Panc1 (cell line): ENCODE measurements around the gene TBC1D2. TPM values are rescaled to one million over a fixed set of nuclear protein-coding genes. Genes with fewer than 3 reads are reported as not detected.
A peak's percentile ranks its signal among the peaks of the same experiment; 100 is the strongest.

Experiments used
- ATAC-seq: fragments of 200-7000 bp; cut with Tn5 transposase; 2 replicates; pipeline ENCODE4 v1.9.1; 2020; ENCODE audit warnings: mild to moderate bottlenecking, moderate library complexity
- BruUV-seq: library from RNA; stranded (reverse); fragments of 400-500 nt; replicated peaks from 2 replicates; lab custom pipeline; 2021; lab: Mats Ljungman, UMichigan
- CTCF ChIA-PET: fragments of 300-600 bp; sonication (Branson Sonifier 250); formaldehyde crosslinking; loops from one replicate; lab custom pipeline; 2022; ENCODE audit warnings: antibody characterized with exemption; lab: Charles Lee
- POLR2A ChIA-PET: fragments of 300-600 bp; sonication (Branson Sonifier 250); formaldehyde crosslinking; loops from one replicate; lab custom pipeline; 2022; ENCODE audit warnings: antibody characterized with exemption; lab: Charles Lee
- DNase-seq: peaks from one replicate; pipeline ENCODE4 v3.0.0-alpha.2; 2010; ENCODE audit warnings: low read depth, low spot score
- H3K27ac ChIP-seq: 2 replicates; pipeline ENCODE4 v1.5.1; 2011; ENCODE audit warnings: mild to moderate bottlenecking, low read length, inconsistent platforms
- H3K27me3 ChIP-seq: fragments of 200-500 bp; sonication (Bioruptor generic); 2 replicates; pipeline ENCODE4 v1.6.0; 2014; ENCODE audit warnings: low read length, inconsistent platforms; ENCODE audit not compliant: control insufficient read depth, insufficient read depth
- H3K36me3 ChIP-seq: fragments of 200-500 bp; sonication (Bioruptor generic); 2 replicates; pipeline ENCODE4 v1.5.1; 2014; ENCODE audit warnings: inconsistent platforms, mild to moderate bottlenecking, low read length, moderate library complexity; ENCODE audit not compliant: control insufficient read depth, insufficient read depth
- H3K4me1 ChIP-seq: 2 replicates; pipeline ENCODE4 v1.5.1; 2011; ENCODE audit warnings: inconsistent platforms, mild to moderate bottlenecking, low read length, moderate library complexity; ENCODE audit not compliant: control insufficient read depth, insufficient read depth
- H3K4me3 ChIP-seq, 2 experiments: 2 replicates each; pipeline ENCODE4 v1.5.1; 2011 to 2012; ENCODE audit warnings: low read depth in 2 of 2, low read length in 2 of 2, mild to moderate bottlenecking in 2 of 2, inconsistent platforms in 1 of 2, moderate library complexity in 1 of 2
- H3K9me3 ChIP-seq: fragments of 200-500 bp; sonication (Bioruptor generic); 2 replicates; pipeline ENCODE4 v1.5.1; 2014; ENCODE audit warnings: low read depth, mild to moderate bottlenecking, inconsistent platforms, low read length, moderate library complexity; ENCODE audit not compliant: control insufficient read depth, insufficient read depth
- CTCF ChIP-seq: fragments of 450-650 bp; IDR thresholded peaks from 2 replicates; pipeline ENCODE4 v1.5.1; 2017; ENCODE audit warnings: mild to moderate bottlenecking
- POLR2AphosphoS5 ChIP-seq: IDR thresholded peaks from 2 replicates; pipeline ENCODE4 v1.6.1; 2012; ENCODE audit warnings: mild to moderate bottlenecking, low read depth, low read length, moderate library complexity
- REST ChIP-seq, 2 experiments: IDR thresholded peaks; 2 replicates each; pipeline ENCODE4 v1.6.1; 2011 to 2012; ENCODE audit warnings: low read depth in 2 of 2, control low read depth in 1 of 2, low read length in 1 of 2, mild to moderate bottlenecking in 1 of 2, moderate library complexity in 1 of 2; ENCODE audit not compliant: insufficient read depth in 1 of 2
- SIN3A ChIP-seq: IDR thresholded peaks from 2 replicates; pipeline ENCODE4 v1.6.1; 2012; ENCODE audit warnings: low read depth, mild to moderate bottlenecking, low read length, moderate library complexity, borderline replicate concordance; ENCODE audit not compliant: insufficient read depth
- TCF7L2 ChIP-seq: IDR thresholded peaks from 2 replicates; pipeline ENCODE4 v1.6.1; 2011; ENCODE audit warnings: mild to moderate bottlenecking, low read depth, low read length, inconsistent platforms
- in situ Hi-C: cut with HindIII; loops from 2 replicates; pipeline ENCODE4 v1.10.0; 2016; ENCODE audit warnings: low sequenced_read_pairs, low pct_unique_long_range_greater_than_20kb
- intact Hi-C: fragments of 100-400 bp; cut with micrococcal nuclease; formaldehyde crosslinking; loops from one replicate; pipeline ENCODE4 v1.10.0; 2022; ENCODE audit not compliant: unreplicated experiment
- total RNA-seq: library from RNA; stranded (reverse); gene quantifications from one replicate; pipeline ENCODE4 v1.2.1, GENCODE V29; 2021; ENCODE audit not compliant: unreplicated experiment

Gene TBC1D2
- total RNA-seq, 1 experiment from 2014 or later: 2.4 TPM

- no peak for TF ChIP-seq POLR2AphosphoS5
- TF ChIP-seq REST (IDR thresholded peaks at IDR 0.05; ENCODE audit: insufficient read depth in 1 of 2, low read depth in 2 of 2, low read length in 1 of 2): no peak
- no peak for TF ChIP-seq CTCF
- no peak for TF ChIP-seq TCF7L2
- no peak for TF ChIP-seq SIN3A
- intact Hi-C loops (loop anchor here (1.0 to 2.0 kb wide), 2 partner anchors 58 to 188 kb away; no protein-coding TSS in a partner anchor), in situ Hi-C loops (no loop called here)
- ATAC-seq (peak; percentile 53; the same call in 1 of the 2 replicates), DNase-seq (no peak)
- no peaks in the 10 kb centered on the region for H3K36me3 ChIP-seq
- no peaks in the 10 kb centered on the region for H3K27me3 ChIP-seq
- no peak overlapping the region for H3K27ac ChIP-seq
- H3K4me1 ChIP-seq: no peaks in the 10 kb centered on the region
- no peak overlapping the region for H3K4me3 ChIP-seq
- ChIA-PET POLR2A (no interaction called here), CTCF (interaction anchor here (0.6 to 0.7 kb wide), 2 partner anchors 155 to 338 kb away, joined by 3 read pairs; no protein-coding TSS in a partner anchor)
- no peaks in the 10 kb centered on the region for H3K9me3 ChIP-seq
- no TSS peak for BruUV-seq
These were observed 7.6 kb upstream of the TBC1D2 start for GRCh38 chr9:98263080-98263479.

GRCh38 chr9:98262056-98262455 is 6.6 kb upstream of the TBC1D2 start:
- Histone ChIP-seq H3K4me3 (no peak overlapping the region), H3K4me1 (peaks cover 3% of the 10 kb centered on the region; the same call in 1 of the 2 replicates), H3K9me3 (no peaks in the 10 kb centered on the region), H3K27me3 (no peaks in the 10 kb centered on the region), H3K27ac (no peak overlapping the region), H3K36me3 (no peaks in the 10 kb centered on the region)
- intact Hi-C loops (loop anchor here (2.0 kb wide), 1 partner anchor 187 kb away; no protein-coding TSS in a partner anchor), in situ Hi-C loops (no loop called here)
- BruUV-seq: no TSS peak
- TF ChIP-seq TCF7L2 (no peak), POLR2AphosphoS5 (no peak), REST (IDR thresholded peaks at IDR 0.05; ENCODE audit: insufficient read depth in 1 of 2, low read depth in 2 of 2, low read length in 1 of 2) (no peak), CTCF (no peak), SIN3A (no peak)
- ChIA-PET CTCF (no interaction called here), POLR2A (no interaction called here)
- no peak for ATAC-seq
- DNase-seq: no peak
